DMS 273 treated with DMSO at 0.1 percent for 48 hours (cell line): ENCODE measurements around the gene PLEKHA8.

Experiments
- DNase-seq: peaks from one replicate; lab custom pipeline; 2025; lab: John Stamatoyannopoulos, UW

The PLEKHA8 gene, protein sequence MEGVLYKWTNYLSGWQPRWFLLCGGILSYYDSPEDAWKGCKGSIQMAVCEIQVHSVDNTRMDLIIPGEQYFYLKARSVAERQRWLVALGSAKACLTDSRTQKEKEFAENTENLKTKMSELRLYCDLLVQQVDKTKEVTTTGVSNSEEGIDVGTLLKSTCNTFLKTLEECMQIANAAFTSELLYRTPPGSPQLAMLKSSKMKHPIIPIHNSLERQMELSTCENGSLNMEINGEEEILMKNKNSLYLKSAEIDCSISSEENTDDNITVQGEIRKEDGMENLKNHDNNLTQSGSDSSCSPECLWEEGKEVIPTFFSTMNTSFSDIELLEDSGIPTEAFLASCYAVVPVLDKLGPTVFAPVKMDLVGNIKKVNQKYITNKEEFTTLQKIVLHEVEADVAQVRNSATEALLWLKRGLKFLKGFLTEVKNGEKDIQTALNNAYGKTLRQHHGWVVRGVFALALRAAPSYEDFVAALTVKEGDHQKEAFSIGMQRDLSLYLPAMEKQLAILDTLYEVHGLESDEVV

DNA sequence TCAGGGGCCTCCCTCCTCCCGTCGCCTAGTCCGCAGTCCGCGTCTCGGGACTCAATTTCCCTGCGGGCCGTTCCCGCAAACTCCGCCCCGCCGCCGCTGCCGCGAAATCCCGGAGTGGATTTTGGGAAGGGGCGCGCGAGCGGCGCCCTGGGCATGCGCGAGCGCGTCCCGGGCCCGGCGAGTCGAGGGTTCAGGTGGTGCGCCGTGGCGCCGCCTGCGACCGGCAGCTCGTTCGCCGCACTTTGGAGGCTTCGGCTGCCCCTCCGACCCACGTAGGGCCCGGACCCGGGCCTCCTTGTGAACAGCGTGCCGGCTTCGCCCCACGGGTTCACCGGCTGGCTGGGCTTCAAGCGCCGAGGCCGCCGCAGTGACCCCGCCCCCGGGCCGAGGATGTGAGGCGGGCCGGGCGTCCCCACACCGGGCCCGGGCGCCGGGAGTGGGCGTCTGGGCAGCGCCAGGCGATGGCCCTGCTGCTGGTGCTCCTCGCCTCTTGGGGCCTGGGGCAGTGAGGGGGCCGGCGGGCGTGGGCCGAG, at the start of gene PLEKHA8:
Gene PLEKHA8 (plus strand): TSS at position 197 of the 533 bp plus-strand sequence. CDS start 351 bp downstream, outside the sequence.
- DNase-seq = peak; percentile 93

DNA sequence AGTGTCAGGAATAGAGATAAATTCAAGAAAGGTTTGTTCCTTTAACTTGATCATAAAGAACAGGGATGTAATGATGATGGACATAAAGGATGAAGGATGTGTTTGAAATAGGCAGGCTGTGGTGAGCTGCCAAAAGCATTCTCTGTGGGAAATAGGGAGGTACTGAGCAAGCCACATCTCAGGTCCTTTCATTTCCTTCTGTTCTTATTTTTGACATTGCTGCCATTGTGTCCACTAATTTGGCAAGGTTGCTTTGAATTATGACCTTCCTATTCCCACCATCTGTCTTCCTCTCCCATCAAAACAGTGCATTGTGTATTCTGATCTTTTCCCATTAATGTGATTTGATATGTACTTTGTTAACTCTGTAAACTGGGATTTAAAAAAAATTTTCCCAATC, 48.1 kb upstream of the PLEKHA8 start:
- DNase-seq = no peak

DNA sequence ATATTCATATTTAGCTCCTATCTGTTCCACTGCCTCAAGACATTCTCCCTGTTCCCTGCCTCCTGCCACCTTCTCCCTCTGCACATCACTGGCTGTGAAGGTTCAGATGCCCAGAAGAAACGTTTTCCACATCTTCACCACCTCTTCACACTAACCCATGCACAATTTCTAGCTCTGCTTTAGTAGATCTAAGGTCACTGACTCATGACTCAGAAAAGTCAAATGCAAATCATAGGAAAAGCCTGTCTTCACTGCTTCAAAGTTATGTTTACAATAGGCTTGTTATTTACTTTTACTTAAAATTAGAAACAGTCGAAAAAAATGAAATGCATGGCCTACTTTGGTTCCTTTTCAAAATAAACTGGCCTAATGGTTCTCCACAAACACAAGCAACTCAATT, 41.1 kb upstream of the PLEKHA8 start:
- DNase-seq = no peak

DNA sequence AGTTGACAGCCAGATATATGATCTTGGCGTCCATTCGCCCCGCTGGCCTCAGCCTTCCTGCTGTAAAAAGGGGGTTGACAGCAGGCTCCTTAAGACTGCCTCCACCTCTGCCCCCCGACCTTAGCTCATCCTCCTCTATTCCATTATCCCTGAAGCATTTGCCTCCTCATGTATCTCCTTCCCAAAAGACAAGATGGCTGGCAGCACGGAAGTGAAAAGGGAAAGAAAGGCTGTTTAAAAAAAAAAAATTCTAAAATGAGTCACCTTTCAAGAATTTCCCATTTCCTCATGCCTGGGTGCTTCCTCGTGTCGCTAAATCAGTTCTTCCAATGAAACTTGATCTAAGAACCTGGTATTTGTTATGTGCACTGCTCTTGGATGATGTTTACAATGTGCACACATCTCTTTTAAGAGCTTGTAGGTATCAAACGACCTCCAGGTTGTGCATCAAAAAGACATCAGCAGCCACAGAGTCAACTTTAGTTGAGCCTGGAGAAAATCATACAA, 40.3 kb upstream of the PLEKHA8 start:
- peak; percentile 58 for DNase-seq

DNA sequence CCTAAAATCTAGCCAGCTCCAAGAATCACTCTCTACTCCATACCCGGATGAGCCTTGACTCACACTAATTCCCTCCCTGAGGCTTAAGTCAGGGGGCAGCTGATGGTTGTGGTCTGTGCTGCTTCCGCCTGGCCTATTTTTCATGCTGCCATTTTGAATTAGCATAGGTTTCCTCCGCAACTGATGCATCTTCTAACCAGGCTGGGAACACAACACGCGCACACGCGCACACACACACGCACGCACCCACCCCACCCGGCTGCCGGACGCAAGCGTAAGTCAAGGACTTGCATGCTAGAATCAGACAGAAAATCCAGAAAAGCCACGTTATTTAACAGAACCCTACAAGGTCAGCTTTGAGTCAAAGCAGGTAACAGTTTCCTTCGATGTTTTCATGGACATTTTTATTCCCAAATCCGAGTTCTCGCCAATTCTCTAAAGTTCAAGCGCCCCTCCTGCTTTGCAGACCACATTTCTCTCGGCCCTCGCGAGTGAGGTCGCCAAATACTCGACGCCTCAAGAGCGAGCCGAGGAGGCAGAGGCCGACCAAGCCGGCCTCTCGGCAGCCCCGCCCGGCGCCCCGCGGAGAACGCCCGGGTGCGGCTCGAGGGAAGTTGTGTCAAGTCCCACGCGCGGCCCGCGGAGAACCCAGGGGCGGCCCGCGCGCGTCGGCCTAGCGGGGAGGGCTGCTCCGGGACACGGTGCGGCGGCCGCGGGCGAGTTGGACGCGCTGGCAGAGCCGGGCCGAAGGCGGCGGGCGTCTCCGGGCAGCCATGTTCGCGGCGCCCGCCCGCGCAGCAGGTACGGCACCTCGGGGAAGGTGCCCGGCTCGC, 39.6 kb upstream of the PLEKHA8 start:
- no peak for DNase-seq

DNA sequence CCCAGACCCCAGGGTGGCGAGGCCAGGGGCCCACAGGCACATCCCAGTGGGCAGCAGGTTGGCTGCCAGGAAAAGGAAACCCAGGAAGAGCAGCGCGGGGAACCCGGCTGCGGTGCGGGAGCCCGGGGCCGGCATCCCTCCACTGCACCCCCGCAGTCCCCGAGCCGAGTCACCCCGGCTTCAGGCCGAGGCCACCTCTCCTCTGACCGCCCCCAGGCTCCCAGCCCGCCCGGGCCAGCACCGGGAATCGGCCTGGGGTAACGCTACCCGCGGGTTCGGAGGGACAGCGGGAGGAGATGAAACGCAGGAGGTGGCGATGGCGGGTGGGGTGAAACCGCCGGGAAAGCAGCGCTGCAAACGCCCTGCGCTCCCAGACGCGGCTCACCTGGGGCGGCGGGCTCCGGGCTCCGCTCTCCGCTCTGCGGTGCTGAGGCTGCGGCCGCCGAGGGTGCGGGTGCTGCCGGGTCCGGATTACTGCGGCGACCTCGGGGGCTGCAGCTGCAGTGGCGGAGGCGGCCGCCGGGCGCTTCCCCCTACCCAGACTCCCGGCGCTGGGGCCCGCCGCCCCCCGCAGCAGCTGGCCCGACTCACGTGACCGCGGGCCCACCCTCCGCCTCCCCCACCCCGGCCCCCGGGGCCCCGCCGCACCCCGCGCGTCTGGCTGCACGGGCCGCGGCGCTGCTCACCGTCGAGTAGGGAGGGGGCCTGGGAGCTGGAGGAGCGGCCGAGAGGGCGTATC, 38.8 kb upstream of the PLEKHA8 start, which contains the start of gene SCRN1:
Gene SCRN1 (minus strand): TSS at position 545 of the 739 bp plus-strand sequence. CDS start 20,734 bp downstream, outside the sequence.
- DNase-seq = no peak

DNA sequence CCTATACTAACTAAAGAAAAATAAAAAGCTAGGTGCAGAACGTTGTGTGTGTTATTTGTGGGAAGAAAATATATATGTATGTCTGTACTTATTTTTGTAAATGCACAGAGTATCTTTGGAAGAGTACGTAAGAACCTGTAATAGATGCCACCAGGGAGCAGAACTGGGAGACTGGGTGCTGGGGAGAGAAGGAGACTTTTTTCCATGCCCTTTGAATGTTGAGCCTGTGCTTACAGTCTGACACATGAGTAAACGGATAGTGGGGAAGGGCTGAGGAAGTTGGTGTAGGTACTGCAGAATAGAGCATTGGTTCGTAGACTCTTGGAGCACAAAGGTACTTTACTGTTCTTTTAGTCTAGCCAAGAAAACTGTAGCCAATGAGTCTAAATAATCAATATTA, 37.3 kb upstream of the PLEKHA8 start:
- no peak for DNase-seq

DNA sequence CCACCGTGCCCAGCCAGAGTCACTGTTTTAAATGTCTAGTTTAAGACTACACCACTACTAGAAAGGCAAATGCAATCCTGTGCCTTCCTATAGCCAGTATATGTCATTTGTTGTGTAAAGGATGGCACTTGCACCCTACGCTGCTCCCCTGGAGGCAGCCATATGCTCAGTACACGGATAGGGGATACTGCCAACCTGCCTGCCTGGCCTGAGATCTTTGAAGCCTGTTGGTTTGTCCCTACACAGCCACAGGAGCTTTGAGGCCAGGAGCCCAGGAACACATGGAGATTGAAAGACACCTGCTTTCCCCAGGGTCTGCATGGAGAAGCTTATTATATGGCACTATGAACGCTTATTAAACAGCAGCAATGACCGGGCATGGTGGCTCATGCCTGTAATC, 36.3 kb upstream of the PLEKHA8 start:
- DNase-seq = no peak

DNA sequence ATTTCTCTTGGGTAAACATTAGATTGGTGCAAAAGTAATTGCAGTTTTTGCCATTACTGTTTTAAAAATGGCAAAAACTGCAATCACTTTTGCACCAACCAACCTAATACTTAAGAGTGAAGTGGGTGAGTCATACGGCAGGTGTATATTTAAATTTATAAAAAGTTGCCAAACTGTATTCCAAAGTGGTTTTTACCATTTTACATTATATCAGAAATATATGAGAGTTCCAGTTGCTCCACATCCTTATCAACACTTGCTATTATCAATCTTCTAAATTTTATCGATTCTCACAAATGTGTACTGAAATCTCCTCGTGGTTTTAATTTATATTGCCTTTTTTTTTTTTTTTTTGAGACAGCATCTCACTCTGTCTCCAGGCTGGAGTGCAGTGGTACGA, 35.1 kb upstream of the PLEKHA8 start:
- DNase-seq = no peak

DNA sequence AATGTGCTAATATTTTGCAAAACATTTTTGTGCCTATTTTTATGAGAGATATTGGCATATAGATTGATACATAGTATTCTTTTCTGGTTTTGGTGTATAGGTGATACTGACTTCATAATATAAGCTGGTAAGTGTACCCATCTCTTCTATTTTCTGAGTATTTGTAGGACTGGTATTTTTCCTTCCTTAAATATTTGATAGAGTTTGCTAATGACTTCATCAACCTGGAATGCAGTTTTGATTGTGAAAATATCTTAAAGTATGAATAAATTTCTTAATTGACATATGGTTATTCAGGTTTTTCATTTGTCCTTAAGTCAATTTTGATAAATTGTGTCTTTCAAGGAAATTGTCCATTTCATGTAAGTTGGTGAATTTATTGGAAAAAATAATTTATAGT, 32.6 kb upstream of the PLEKHA8 start:
- no peak for DNase-seq

DNA sequence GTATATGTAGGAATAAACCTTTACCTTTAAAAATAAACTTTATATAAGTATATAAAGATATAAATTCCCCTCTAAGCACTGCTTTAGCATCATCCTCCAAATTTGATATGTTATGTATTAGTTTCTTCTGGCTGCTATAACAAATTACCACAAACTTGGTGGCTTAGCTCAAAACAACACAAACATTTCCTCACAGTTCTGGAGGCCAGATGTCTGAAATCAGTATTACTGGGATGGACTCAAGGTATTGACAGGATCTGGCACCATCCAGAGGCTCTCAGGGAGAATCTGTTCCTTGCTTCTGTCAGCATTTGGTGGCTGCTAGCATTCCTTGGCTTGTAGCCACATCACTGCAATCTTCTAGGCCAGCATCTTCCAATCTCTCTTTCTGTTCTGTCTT, 31.9 kb upstream of the PLEKHA8 start:
- no peak for DNase-seq

DNA sequence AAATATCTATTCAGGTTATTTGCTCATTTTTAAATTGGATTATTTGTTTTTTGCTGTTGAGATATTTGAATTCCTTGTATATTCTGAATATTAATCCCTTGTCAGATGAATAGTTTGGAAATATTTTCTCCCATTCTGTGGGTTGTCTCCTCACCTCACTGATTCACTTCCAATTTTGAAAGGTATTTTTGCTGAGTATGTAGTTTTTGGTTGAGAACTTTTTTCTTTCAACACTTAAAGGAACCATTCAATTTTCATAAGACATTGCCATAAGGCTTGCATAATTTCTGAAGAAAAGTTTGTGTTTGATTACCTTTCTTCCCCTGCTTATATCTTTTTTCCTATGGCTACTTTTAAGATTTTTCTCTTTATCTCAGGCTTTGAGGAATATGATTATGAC, 29.7 kb upstream of the PLEKHA8 start:
- no peak for DNase-seq

DNA sequence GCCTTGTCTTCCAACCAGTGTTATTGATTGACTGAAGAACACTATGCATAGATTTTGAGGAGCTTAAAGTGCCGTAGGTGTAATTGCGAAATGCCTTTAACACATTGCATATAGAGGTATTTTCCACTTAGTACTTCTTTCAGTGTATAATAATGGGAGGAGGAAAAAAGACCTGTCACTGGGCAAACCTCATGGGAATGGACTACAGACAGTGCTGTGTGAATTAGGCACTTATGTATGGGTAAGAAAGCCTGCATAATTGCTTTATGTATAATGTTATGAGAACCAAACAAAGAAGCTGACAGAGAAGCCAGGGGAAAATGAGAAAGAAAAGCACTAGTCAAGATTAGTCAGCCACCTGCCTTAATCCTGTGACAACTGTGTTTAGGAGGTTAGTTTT, 26.2 kb upstream of the PLEKHA8 start:
- no peak for DNase-seq

DNA sequence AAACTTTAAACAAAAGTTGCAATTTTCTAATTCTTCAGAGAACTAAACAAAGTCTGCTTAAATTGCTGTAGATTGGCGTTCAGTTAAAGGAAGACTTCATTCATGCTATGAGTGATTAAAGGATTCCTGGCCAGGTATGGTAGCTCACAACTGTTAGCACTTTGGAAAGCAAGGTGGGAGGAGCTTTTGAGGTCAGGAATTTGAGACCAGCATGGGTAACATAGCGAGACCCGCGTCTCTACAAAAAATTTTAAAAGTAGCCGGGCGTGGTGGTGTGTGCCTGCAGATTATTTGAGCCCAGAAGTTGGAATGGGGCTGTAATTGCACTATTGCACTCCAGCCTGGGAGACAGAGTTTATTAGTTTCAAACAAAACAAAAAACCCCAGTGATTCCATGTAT, 25.1 kb upstream of the PLEKHA8 start:
- DNase-seq = no peak

DNA sequence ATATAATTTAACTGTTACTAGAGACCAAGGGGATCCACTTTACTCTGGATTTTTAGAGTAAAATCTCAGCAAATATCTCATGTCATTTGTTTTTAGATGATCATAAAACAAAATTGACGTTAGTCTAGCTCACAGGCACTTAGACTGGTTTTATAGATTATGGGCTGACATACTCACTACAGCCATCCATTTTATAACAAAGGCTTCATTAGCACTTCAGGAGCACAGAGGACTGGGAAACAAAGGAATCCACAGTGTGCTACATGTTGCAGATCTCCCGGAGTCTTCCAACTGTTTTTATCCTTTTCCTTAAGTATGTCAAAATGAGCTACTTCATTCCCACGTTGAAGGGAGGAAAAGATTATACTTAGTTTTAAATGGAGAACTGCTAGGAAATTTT, 22.7 kb upstream of the PLEKHA8 start:
- no peak for DNase-seq

DNA sequence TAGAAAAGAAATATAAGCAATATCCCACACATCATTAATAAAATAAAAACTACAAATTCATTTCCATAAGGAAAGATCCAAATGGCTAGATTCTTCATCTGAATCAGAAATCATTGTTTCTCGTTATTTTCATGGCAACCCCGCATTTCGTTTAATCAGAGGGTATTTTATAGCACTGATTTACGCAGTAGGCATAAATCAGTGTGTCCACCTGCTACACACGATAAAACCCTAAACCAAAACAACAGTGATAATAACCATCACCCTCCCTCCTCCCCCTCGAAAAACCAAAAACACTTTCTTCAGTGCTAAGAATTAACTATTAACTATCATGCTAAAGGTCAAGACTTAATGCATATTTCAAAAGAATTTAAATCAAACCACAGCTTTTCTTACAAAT, 18.2 kb upstream of the PLEKHA8 start:
- DNase-seq = no peak

DNA sequence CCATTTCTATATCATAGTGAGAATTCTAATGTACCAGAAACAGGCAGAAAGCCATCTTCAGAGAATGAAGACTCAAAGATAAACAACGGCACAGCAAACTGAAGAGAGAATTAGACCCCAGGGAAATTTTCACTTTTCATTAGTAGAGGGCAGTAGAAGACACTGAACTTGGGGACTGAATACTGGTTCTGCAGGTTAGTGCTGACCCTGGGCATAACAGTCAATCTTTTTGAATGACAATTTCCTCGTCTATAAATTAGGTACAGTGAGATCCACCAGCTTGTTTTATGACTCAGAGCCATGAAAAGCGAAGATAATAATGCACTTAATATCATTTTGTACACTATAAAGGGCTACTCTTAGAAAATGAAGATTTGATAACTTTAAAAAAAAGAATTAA, 15.5 kb upstream of the PLEKHA8 start:
- DNase-seq = no peak

DNA sequence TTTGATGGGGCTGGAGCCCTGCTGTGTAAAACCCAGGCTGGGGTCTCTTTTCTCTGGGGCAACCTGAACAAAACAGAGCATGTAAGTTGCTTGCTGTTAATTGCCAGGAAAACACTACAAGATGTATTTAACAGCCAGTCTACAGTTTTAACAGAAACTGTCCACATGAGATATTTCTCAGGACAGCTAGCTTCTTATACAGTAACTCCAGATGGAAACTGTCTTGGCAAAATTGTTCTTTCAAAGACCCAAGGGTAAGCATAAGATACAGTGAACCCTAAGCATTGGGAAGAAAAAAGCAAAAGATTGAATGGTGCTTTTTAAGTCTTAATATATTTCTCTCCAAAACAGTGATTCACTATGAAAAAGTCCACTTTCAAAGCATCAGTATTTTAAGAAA, 9.8 kb upstream of the PLEKHA8 start:
- no peak for DNase-seq

DNA sequence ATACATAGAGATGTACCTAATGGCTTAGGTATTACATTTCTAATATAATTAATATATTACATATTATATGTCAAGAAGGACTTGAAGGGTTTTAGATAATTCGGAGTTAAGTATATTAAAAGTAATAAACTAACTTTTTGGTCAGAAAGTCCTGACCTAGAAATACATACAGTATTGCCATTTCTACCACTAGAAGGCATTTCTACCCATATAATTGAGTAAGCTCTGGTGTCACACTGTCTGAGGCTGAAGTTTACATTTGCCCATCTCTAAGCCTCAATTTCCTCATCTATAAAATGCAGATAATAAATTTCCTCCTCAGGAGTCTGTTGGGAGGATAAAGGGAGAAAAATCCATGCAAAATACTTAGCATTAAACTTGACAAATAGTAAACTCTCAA, 8.8 kb upstream of the PLEKHA8 start:
- no peak for DNase-seq

DNA sequence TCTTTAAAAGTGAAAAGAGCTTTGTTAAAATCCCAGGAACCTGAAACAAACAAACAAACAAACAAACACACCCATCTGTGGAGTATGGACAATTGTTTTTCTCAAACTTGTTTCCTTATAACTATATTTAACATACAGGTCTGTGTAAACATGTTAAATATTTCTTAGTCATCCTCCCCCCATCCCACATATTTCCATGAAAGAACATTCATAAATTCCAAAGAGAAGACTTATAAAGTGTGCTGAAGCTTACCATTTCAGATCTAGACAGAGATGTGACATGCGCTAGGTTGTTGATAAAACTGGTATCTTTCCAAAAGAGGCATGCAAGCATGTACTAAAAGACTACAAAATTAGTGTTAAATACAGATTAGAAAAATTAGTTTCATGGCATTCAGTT, 8.3 kb upstream of the PLEKHA8 start:
- DNase-seq = no peak

DNA sequence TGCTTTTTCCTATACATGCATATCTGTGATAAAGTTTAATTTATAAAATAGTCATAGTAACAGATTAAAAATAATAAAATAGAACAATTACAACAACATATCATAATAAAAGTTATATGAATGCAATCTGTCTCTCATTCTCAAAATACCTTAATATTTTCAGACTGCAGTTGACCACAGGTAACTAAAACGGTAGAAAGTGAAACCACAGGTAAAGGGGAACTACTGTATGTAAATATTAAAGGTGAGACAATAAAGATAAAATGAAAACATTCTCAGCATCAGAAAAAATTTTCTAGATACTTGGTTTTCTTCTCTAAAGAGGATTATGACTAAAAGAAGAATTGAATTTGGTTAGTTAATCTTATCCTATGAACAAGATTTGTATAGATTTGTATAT, 7.7 kb upstream of the PLEKHA8 start:
- DNase-seq = no peak

DNA sequence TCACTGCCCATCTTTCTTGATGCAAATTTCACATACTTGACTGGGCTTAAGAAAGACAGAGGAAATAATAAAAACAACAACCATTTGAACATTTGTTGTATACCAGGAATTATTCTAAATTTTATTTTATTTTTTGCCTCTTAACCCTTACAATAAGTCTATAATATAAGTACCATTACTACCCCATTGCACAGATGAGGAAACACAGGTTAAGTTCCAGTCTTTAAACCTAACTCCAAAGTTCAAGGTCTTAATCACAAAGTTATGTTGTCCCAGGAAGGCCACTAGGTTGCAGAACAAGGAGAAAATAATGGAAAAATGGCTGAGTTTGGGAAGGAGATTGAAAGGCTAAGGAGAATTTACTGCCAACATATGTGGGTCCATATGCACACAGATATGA, 5.2 kb upstream of the PLEKHA8 start:
- DNase-seq = no peak
